Measurements from ENCODE around the gene RCAN2.

RCAN2 gene

DNA sequence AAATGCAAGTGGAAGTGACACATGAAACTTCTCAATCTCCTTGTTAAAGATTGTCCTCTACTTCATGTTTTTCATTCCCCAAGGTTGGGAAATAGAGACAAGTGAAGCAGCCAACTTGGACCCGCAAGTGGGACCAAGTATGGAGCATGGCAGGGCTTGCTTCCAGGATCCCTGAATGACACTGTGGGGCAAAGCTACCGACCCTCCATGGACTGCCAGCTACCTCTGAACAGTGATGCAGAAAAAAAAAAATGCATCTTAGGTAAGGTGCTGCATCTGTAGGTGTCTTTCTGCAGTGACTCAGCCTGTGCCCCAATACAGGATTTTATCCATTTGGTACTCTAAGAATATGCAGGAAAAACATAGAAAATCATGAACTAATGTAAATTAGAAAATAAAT is 201.4 kb downstream of the RCAN2 start:
- TF ChIP-seq, protein P1, sequence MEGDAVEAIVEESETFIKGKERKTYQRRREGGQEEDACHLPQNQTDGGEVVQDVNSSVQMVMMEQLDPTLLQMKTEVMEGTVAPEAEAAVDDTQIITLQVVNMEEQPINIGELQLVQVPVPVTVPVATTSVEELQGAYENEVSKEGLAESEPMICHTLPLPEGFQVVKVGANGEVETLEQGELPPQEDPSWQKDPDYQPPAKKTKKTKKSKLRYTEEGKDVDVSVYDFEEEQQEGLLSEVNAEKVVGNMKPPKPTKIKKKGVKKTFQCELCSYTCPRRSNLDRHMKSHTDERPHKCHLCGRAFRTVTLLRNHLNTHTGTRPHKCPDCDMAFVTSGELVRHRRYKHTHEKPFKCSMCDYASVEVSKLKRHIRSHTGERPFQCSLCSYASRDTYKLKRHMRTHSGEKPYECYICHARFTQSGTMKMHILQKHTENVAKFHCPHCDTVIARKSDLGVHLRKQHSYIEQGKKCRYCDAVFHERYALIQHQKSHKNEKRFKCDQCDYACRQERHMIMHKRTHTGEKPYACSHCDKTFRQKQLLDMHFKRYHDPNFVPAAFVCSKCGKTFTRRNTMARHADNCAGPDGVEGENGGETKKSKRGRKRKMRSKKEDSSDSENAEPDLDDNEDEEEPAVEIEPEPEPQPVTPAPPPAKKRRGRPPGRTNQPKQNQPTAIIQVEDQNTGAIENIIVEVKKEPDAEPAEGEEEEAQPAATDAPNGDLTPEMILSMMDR (IDR thresholded peaks at IDR 0.05; ENCODE audit: control insufficient read depth, insufficient read depth, low read depth, low read length, missing control alignments) = no peak
- no peak for DNase-seq (ENCODE audit: low read depth)
- H3K4me3 ChIP-seq (ENCODE audit: control insufficient read depth, low read depth, low read length) = no peak overlapping the region

GRCh38 chr6:46288835-46289234 is 202.4 kb downstream of the RCAN2 start:
- TF ChIP-seq, protein P1 (IDR thresholded peaks at IDR 0.05; ENCODE audit: control insufficient read depth, insufficient read depth, low read depth, low read length, missing control alignments) = no peak
- no peak for DNase-seq (ENCODE audit: low read depth)
- H3K4me3 ChIP-seq (ENCODE audit: control insufficient read depth, low read depth, low read length) = no peak overlapping the region

DNA sequence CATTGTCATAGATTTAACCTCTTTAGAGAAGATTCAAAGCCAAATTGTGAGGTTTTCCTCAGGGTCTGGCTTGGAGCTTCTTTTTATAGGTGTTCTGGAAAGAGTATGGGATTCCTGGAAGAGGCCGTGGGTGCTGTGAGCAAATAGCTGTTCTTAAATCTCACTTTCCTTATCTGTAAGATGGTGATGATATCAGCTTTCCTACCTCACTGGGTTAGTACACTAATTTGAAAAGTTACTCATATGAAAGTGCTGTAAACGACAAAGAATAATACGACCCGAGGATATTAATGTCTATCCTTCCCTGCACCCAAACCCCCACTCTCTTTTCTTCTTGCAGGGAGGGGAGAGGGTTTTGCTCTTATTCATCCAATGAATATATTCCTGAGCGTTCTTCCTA is 203.6 kb downstream of the RCAN2 start:
- H3K4me3 ChIP-seq (ENCODE audit: control insufficient read depth, low read depth, low read length) = no peak overlapping the region
- TF ChIP-seq, protein P1 (IDR thresholded peaks at IDR 0.05; ENCODE audit: control insufficient read depth, insufficient read depth, low read depth, low read length, missing control alignments) = no peak
- no peak for DNase-seq (ENCODE audit: low read depth)

DNA sequence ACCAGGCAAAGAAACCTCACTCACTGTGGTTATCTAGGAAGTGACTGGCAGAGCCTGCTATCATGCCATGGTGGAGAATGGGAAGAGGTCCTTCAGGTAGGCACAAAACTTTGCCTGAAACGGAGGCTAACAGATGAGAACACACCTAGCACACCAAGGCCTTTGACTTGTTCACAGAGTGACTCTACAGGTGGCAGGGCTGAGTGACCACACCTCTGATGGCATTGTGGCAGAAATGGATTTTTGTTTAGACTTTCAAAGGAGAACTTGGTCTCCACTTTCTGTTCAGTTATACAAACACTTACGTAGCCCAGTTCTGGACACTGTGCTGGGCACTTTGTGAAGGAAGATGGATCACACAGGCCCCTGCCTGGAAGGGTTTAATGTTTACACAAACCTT is 204.2 kb downstream of the RCAN2 start:
- DNase-seq (ENCODE audit: low read depth) = no peak
- no peak overlapping the region for H3K4me3 ChIP-seq (ENCODE audit: control insufficient read depth, low read depth, low read length)
- TF ChIP-seq, protein P1 (IDR thresholded peaks at IDR 0.05; ENCODE audit: control insufficient read depth, insufficient read depth, low read depth, low read length, missing control alignments) = no peak

GRCh38 chr6:46284475-46284874 is 206.8 kb downstream of the RCAN2 start:
- H3K4me3 ChIP-seq (ENCODE audit: control insufficient read depth, low read depth, low read length) = no peak overlapping the region
- no peak for DNase-seq (ENCODE audit: low read depth)
- TF ChIP-seq, protein P1 (IDR thresholded peaks at IDR 0.05; ENCODE audit: control insufficient read depth, insufficient read depth, low read depth, low read length, missing control alignments) = no peak

DNA sequence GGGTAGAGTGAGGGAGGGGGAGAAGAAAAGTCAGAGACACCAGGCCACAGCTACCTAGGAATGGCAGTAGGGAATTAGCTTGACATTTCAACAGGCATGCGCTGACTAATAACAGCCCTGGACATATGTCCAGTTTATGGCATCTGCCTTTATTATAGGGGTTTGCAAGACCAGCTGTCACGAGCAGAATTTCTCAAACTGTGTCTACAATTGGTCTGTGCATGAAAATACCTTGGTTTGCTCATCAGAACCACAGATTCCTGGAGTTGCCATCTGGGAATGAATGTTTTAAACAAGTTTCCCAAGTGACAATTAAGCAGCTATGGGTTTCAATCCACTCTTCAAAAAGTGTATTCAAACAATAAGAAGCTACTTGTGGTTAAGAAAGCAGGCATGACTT is 210.1 kb downstream of the RCAN2 start:
- TF ChIP-seq, protein P1 (IDR thresholded peaks at IDR 0.05; ENCODE audit: control insufficient read depth, insufficient read depth, low read depth, low read length, missing control alignments) = no peak
- no peak for DNase-seq (ENCODE audit: low read depth)
- no peak overlapping the region for H3K4me3 ChIP-seq (ENCODE audit: control insufficient read depth, low read depth, low read length)

DNA sequence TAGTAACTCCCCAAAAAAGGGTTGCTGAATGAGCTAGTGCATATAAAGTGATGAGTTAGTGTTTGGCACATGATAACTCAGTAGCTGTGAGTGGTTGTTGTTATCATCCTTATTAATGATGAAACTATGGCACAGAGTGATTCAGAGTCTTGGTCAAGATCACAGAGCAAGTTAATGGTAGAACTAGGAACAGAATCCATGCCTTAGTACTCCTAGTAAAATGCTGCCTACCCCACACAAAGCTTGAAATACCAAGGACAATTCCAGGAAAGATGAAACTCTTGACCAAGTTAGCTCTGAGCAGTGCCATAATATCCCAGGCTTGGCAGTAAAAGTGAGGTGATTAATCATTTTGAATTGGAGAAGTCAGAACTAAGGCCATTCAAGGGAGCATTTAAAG is 211.4 kb downstream of the RCAN2 start:
- H3K4me3 ChIP-seq (ENCODE audit: control insufficient read depth, low read depth, low read length) = no peak overlapping the region
- DNase-seq (ENCODE audit: low read depth) = peak; percentile 51
- TF ChIP-seq, protein P1 (IDR thresholded peaks at IDR 0.05; ENCODE audit: control insufficient read depth, insufficient read depth, low read depth, low read length, missing control alignments) = no peak
